Activated naive CD8-positive, alpha-beta T cell treated with anti-CD3 and anti-CD28 coated beads, Interleukin-2, amount 50 U/mL, for 24 hours (primary cell): ENCODE data around the gene IRF2BP2.

ENCODE experiments used
- ATAC-seq: fragments of 150-1000 bp; cut with Tn5 transposase; one replicate; pipeline ENCODE4 v1.10.0; 2021
- DNase-seq: peaks from one replicate; pipeline ENCODE4 v3.0.0; 2021
- H3K27ac Mint-ChIP-seq: one replicate; pipeline ENCODE4 v1.8.0; 2021; ENCODE audit warnings: mild to moderate bottlenecking, mixed read lengths
- H3K27me3 Mint-ChIP-seq: one replicate; pipeline ENCODE4 v1.8.0; 2021; ENCODE audit warnings: mixed read lengths
- H3K36me3 Mint-ChIP-seq: one replicate; pipeline ENCODE4 v1.8.0; 2021; ENCODE audit warnings: low read depth, mixed read lengths
- H3K4me1 Mint-ChIP-seq: one replicate; pipeline ENCODE4 v1.8.0; 2021; ENCODE audit warnings: mixed read lengths
- H3K4me3 Mint-ChIP-seq: one replicate; pipeline ENCODE4 v1.8.0; 2021; ENCODE audit warnings: mild to moderate bottlenecking, moderate library complexity, mixed read lengths
- H3K9me3 Mint-ChIP-seq: one replicate; pipeline ENCODE4 v1.8.0; 2021; ENCODE audit warnings: mixed read lengths

Gene IRF2BP2

DNA sequence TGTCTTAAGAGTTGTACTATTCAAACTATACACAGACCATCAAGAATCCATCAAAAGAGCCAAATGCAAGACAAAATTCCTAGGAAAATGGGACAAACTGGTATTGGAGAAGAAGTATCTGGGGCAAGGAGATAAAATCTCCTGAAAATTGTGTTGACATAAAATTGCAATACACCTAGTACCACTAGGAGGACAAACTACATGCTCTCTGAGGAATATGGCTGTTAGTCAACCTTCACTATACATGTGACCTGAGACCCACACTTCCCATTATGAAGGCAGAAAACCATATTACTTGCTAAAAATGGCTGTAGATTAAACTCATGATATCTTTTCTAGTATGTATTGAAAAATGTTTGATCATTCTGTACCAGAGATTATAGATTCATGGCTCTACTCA is 30.0 kb downstream of the IRF2BP2 start:
- no peak overlapping the region for H3K27ac Mint-ChIP-seq
- H3K4me3 Mint-ChIP-seq: no peak overlapping the region
- H3K9me3 Mint-ChIP-seq: no peaks in the 10 kb centered on the region
- DNase-seq (no peak), ATAC-seq (no peak)
- no peaks in the 10 kb centered on the region for H3K27me3 Mint-ChIP-seq
- no peaks in the 10 kb centered on the region for H3K36me3 Mint-ChIP-seq
- H3K4me1 Mint-ChIP-seq: peaks cover 3% of the 10 kb centered on the region

- Mint-ChIP-seq H3K27ac (no peak overlapping the region), H3K4me1 (peaks cover 3% of the 10 kb centered on the region), H3K4me3 (no peak overlapping the region), H3K27me3 (no peaks in the 10 kb centered on the region), H3K9me3 (no peaks in the 10 kb centered on the region), H3K36me3 (no peaks in the 10 kb centered on the region)
- ATAC-seq (no peak), DNase-seq (no peak)
Measured at GRCh38 chr1:234578735-234579134, 31.2 kb downstream of the IRF2BP2 start.

DNA sequence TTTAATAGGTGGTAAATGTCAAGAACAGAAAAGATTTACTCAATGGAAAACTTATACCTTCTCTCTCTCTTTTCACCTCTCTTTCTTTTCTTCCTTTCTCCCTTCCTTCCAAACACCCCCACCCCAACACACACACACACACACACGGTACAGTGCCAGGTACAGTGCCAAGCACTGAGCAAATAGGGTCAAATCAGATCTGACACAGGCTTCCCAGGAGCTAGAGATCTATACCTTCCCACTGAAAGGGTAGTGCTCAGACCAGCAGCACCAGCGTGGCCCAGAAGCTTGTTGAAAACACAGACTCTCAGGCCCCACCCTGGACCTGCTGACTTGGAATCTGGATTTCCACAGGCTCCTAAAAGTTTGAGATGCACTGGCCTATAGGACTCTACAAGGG is 31.9 kb downstream of the IRF2BP2 start:
- Mint-ChIP-seq H3K4me1 (peaks cover 3% of the 10 kb centered on the region), H3K27ac (no peak overlapping the region), H3K4me3 (no peak overlapping the region), H3K36me3 (no peaks in the 10 kb centered on the region), H3K27me3 (no peaks in the 10 kb centered on the region), H3K9me3 (no peaks in the 10 kb centered on the region)
- DNase-seq: no peak
- no peak for ATAC-seq

DNA sequence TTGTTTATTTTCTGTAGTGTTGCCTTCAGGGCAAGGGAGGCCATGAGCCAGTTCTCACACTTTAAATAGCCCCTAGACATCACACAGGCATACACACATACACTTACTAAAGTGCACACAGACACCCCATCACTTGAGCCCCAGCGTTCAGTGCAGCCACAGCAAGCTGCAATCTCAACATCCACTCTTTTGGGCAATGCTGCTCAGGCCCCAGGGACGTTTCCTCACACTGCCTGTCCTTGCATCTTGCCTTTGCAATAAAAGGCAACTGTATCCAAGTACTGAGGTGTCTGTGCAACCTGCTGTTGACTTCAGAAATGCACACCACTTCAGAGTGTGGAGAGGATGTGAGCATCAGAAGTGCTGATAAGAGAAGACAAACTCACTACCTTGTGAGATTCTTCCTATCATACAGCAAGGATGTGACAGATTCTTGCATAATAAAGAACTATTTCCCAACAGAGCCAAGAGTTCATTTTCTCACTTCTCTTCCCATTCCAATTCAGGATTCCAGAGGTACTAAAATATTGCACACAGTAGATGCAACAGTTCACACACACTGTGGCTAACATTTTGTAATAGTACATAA is 36.2 kb downstream of the IRF2BP2 start:
- H3K27me3 Mint-ChIP-seq: no peaks in the 10 kb centered on the region
- ATAC-seq: no peak

GRCh38 chr1:234572966-234573365 is 37.0 kb downstream of the IRF2BP2 start:
- no peaks in the 10 kb centered on the region for H3K36me3 Mint-ChIP-seq
- no peak overlapping the region for H3K27ac Mint-ChIP-seq

More for the DNA sequence above, 36.2 kb downstream of the IRF2BP2 start:
- Mint-ChIP-seq H3K27ac (no peak overlapping the region), H3K4me3 (no peak overlapping the region), H3K9me3 (no peaks in the 10 kb centered on the region), H3K36me3 (no peaks in the 10 kb centered on the region), H3K4me1 (no peaks in the 10 kb centered on the region)
- no peak for DNase-seq

DNA sequence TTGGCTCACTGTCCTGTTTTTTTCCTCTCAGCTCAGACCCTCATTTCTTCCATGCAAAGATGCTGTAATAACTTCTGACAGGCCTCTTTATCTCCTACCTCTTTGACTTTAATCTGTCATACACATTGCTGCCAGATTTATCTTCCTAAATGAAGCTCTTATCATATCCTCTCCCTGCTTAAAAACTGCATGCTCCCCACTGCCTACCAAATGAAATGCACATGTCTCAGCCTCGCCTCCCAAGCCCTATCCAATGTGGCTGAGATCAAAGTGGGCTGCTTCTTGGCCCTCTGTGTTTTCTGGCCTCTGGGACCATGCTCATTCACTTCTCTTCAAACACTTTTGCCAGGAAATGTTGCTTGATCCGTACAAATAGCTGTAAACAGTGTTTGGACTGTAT is 38.3 kb downstream of the IRF2BP2 start:
- no peak overlapping the region for H3K27ac Mint-ChIP-seq
- no peaks in the 10 kb centered on the region for H3K4me1 Mint-ChIP-seq
- H3K27me3 Mint-ChIP-seq: no peaks in the 10 kb centered on the region
- no peak for ATAC-seq
- no peak for DNase-seq
- H3K36me3 Mint-ChIP-seq: no peaks in the 10 kb centered on the region
- H3K4me3 Mint-ChIP-seq: no peak overlapping the region
- H3K9me3 Mint-ChIP-seq: no peaks in the 10 kb centered on the region

More at GRCh38 chr1:234572966-234573365, 37.0 kb downstream of the IRF2BP2 start:
- Mint-ChIP-seq H3K27me3 (no peaks in the 10 kb centered on the region), H3K4me1 (no peaks in the 10 kb centered on the region), H3K9me3 (no peaks in the 10 kb centered on the region), H3K4me3 (no peak overlapping the region)
- ATAC-seq: no peak
- no peak for DNase-seq

- no peak for ATAC-seq
- Mint-ChIP-seq H3K9me3 (no peaks in the 10 kb centered on the region), H3K36me3 (no peaks in the 10 kb centered on the region), H3K4me1 (no peaks in the 10 kb centered on the region), H3K27ac (no peak overlapping the region), H3K4me3 (no peak overlapping the region), H3K27me3 (no peaks in the 10 kb centered on the region)
- no peak for DNase-seq
Measured at GRCh38 chr1:234570329-234571120, 39.5 kb downstream of the IRF2BP2 start.

DNA sequence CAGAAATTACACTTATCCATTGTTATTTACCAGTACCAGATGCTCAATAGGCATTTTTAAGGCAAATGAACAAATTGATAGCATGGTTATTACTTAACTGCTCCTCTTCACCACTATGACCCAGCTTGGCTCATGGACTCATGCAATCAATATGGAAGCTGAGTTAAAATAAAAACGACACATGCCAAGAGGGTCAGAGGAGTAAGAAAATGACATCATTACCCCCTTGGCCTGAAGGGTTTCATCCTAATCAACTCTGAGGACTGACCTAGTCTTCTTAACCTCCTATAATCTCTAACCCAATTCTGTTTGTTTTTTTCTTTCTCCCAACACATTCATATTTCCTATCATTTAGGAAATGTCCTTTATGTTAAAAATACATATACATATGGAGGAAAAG is 41.6 kb downstream of the IRF2BP2 start:
- ATAC-seq (no peak), DNase-seq (no peak)
- H3K36me3 Mint-ChIP-seq: no peaks in the 10 kb centered on the region
- no peaks in the 10 kb centered on the region for H3K4me1 Mint-ChIP-seq
- H3K27ac Mint-ChIP-seq: no peak overlapping the region
- H3K27me3 Mint-ChIP-seq: no peaks in the 10 kb centered on the region
- H3K4me3 Mint-ChIP-seq: no peak overlapping the region
- no peaks in the 10 kb centered on the region for H3K9me3 Mint-ChIP-seq

DNA sequence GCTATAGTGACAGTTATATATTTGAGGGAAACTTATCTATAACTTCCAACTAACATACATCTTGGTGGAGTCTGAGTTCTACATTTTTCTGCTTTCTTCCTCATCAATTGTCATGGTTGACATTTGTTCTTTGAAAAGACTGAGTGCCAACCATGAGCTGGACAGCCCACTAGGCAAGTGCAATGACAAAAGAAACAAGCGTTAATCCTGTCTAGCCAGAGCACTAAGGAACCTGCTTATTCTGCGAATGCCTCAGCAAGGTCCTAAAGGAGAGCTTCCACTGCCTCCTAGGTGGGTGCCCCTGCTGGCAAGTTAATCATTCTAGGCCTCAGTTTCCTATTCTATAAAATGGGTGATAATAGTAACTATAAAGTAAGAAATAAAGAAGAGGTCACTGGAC is 44.8 kb downstream of the IRF2BP2 start:
- H3K4me3 Mint-ChIP-seq: no peak overlapping the region
- H3K4me1 Mint-ChIP-seq: no peaks in the 10 kb centered on the region
- no peak for ATAC-seq
- H3K27me3 Mint-ChIP-seq: no peaks in the 10 kb centered on the region
- no peaks in the 10 kb centered on the region for H3K36me3 Mint-ChIP-seq
- no peaks in the 10 kb centered on the region for H3K9me3 Mint-ChIP-seq
- no peak for DNase-seq
- H3K27ac Mint-ChIP-seq: no peak overlapping the region

DNA sequence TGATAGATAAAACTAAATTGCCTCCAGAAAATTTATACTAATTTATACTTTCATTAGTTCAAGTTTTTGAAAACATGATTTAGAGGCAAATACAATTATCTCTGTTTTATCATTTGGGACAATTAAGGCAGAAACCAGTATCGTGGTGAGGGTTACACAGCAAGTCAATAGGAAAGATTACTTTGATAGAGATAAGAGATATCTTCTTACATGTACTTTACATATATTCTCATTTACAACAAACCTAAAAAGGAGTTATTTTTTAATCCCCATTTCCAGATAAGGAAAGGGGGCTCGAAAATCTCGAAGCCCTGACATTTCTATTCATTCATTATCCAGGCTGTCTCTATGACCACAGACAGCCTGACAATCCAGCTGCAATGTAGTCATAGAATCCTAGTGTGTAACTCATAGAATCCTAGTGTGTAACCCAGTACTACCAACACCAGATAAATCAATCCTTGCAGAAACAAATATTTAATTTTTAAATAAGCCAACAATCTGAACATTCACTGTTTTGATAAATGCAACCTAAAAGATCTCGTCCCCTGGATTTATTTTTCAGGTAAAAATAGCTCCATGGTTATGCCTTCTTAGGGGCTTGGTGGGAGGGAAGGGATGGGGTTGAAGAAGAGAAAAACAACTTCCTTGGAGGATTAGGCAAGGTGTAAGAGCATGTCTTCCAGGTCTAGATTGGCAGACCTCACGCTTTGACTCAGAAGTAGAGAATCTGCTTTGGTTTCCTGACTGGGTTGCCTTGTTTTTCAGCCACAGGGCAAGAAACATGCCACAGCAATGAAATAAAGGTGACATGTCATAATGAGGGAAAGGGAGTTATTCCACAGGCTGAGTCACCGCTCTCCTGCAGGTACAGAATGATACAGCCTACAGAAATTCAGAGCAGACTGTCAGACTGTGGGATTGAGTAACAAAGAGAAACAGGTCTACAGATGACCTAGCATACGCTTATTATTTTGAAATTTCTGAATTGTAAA is 45.6 kb downstream of the IRF2BP2 start:
- Mint-ChIP-seq H3K27ac (no peak overlapping the region), H3K36me3 (no peaks in the 10 kb centered on the region), H3K9me3 (no peaks in the 10 kb centered on the region), H3K4me3 (no peak overlapping the region), H3K4me1 (no peaks in the 10 kb centered on the region), H3K27me3 (no peaks in the 10 kb centered on the region)
- no peak for DNase-seq
- ATAC-seq: peak; percentile 57

DNA sequence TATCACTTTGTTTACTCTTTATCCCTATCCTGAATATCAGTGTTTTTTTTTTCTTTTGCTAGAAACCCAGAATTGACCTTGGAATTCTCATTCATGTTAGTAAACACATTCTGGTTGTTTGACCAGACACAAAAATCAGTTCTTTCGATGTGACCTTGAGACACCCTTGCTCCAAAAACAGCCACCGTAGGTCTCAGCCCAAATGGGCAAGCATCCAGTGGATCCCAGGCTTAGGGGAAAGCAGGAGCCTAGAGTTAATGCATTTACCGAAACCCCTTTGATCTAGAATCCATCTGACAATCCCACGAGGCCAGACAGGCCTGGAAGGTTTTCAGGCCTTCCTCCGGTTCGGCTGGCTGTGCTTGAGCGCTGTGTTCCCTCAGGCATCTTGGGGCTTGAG is 47.6 kb downstream of the IRF2BP2 start:
- ATAC-seq: no peak
- no peak overlapping the region for H3K27ac Mint-ChIP-seq
- no peaks in the 10 kb centered on the region for H3K4me1 Mint-ChIP-seq
- no peaks in the 10 kb centered on the region for H3K27me3 Mint-ChIP-seq
- no peaks in the 10 kb centered on the region for H3K9me3 Mint-ChIP-seq
- no peak overlapping the region for H3K4me3 Mint-ChIP-seq
- DNase-seq: no peak
- no peaks in the 10 kb centered on the region for H3K36me3 Mint-ChIP-seq

- Mint-ChIP-seq H3K4me1 (no peaks in the 10 kb centered on the region), H3K27ac (no peak overlapping the region)
- no peak for ATAC-seq
Measured at GRCh38 chr1:234561319-234561718, 48.7 kb downstream of the IRF2BP2 start.

DNA sequence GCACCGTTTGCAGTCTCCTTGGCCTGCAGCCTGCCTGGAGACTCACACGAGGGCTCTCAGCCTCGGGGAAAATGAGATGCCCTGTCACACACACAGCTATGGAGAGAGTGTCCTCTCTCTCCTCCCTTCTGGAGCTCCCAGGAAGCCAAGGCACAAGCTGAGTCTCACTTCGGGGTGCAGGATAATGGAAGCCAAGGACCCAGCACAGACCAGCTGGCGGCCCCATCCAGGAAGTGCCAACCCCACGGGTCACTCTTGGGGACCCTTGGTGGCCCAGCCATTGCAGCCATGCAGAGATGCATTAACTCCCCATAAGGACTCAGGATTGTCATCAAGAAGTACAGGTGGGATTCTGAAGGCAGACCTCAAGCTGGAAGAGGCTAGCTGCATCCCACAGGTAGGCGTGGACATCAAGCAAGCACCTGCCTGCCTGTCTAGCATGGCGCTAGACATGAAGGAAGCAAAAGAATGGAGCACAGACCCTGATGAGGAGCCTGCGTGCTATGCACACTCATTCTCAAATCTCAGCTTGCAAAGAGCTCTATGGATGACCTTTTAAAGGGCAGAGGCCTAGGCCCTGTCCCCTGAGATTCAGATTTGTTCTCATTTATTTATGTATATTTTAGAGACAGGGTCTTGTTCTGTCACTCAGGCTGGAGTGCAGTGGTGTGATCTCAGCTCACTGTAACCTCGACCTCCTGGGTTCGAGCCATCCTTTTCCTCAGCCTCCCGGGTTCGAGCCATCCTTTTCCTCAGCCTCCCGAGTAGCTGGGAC is 49.9 kb downstream of the IRF2BP2 start:
- no peak overlapping the region for H3K4me3 Mint-ChIP-seq
- no peaks in the 10 kb centered on the region for H3K36me3 Mint-ChIP-seq
- H3K27me3 Mint-ChIP-seq: no peaks in the 10 kb centered on the region
- H3K27ac Mint-ChIP-seq: no peak overlapping the region
- H3K9me3 Mint-ChIP-seq: no peaks in the 10 kb centered on the region
- DNase-seq: no peak
- ATAC-seq: no peak
- H3K4me1 Mint-ChIP-seq: no peaks in the 10 kb centered on the region

More at GRCh38 chr1:234561319-234561718, 48.7 kb downstream of the IRF2BP2 start:
- Mint-ChIP-seq H3K4me3 (no peak overlapping the region), H3K27me3 (no peaks in the 10 kb centered on the region), H3K9me3 (no peaks in the 10 kb centered on the region), H3K36me3 (no peaks in the 10 kb centered on the region)
- DNase-seq: no peak
